ENCODE measurements around the gene HLA-G. TPM values are rescaled to one million over a fixed set of nuclear protein-coding genes. Genes with fewer than 3 reads are reported as not detected.

HLA-G gene
- total and polyA plus RNA-seq, 2 donors (not counting 3 experiments of a cell fraction or from before 2014, with no cell fraction given): 0.24 TPM; not detected in 1

DNA sequence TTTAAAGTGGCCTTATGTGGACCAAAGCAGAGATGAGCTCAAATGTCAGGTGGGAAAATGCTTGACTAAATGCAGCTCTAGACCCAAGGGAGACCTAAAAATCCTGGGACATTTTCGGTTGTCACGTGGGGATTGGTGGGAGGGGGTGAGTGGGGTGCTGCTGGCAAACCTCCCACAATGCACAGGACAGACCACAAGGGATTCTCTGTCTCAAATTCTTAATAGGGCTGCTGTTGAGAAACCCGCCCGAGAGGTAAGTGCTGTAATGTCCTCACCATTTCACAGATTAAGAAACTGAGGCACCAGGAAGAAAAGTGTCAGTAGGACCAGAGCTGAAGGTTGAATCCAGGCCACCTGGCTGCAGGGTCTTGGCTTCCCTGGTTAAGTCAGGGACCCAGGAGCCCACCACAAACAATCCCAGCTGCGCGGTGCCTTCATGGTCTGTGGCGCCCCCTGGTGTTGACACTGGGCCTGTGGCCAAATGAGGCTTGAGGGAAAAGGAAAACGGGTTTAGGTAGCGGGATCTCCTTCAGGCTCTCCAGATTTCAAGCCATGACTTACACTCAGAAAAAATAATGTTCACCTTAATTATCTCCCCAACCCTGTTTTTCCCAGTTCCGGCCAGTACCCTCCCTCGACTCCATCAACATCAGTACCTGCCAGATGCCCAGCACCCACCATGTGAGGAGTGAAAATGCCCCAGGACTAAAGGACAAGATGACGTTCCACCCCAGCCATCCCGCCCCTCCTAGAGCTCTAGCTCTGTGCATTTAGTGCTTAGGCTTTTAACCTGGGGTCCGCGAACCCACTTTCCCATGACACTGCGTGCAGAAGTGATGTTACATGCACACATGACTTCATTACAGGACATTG, 7.2 kb downstream of the HLA-G start:
- TF ChIP-seq, protein P1, sequence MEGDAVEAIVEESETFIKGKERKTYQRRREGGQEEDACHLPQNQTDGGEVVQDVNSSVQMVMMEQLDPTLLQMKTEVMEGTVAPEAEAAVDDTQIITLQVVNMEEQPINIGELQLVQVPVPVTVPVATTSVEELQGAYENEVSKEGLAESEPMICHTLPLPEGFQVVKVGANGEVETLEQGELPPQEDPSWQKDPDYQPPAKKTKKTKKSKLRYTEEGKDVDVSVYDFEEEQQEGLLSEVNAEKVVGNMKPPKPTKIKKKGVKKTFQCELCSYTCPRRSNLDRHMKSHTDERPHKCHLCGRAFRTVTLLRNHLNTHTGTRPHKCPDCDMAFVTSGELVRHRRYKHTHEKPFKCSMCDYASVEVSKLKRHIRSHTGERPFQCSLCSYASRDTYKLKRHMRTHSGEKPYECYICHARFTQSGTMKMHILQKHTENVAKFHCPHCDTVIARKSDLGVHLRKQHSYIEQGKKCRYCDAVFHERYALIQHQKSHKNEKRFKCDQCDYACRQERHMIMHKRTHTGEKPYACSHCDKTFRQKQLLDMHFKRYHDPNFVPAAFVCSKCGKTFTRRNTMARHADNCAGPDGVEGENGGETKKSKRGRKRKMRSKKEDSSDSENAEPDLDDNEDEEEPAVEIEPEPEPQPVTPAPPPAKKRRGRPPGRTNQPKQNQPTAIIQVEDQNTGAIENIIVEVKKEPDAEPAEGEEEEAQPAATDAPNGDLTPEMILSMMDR (IDR thresholded peaks at IDR 0.05; ENCODE audit: extremely low read depth in 1 of 2, insufficient read depth in 1 of 2, low read depth in 1 of 2, low read length in 2 of 2): peak; percentile 69 to 82
- no peak for TF ChIP-seq MYC (IDR thresholded peaks at IDR 0.05; ENCODE audit: low read depth, low read length)
- Histone ChIP-seq H3K9me3 (replicated peaks; ENCODE audit: control insufficient read depth, insufficient read depth, low read length) (no peaks in the 10 kb centered on the region), H4K20me1 (replicated peaks; ENCODE audit: control insufficient read depth, extremely low read depth, insufficient read depth, low read length) (no peaks in the 10 kb centered on the region), H3K4me3 (replicated peaks in 1 of 3; ENCODE audit: insufficient read depth in 1 of 3, low read depth in 1 of 3, low read length in 3 of 3) (no peak overlapping the region), H3K36me3 (ENCODE audit: control insufficient read depth in 2 of 2, extremely low read depth in 1 of 2, insufficient read depth in 2 of 2, low read length in 2 of 2) (no peaks in the 10 kb centered on the region), H3K9ac (replicated peaks; ENCODE audit: extremely low read depth, insufficient read depth, low read length) (no peak overlapping the region), H3K27ac (ENCODE audit: insufficient read depth, low read depth, low read length) (no peak overlapping the region), H3K4me1 (ENCODE audit: control insufficient read depth, extremely low read depth, insufficient read depth, low read length) (no peaks in the 10 kb centered on the region), H3K9me1 (replicated peaks; ENCODE audit: control insufficient read depth, extremely low read depth, insufficient read depth, low read length) (no peaks in the 10 kb centered on the region), H3K4me2 (ENCODE audit: insufficient read depth, low read length) (no peak overlapping the region), H2AFZ (ENCODE audit: low read depth, low read length) (no peak overlapping the region), H3K79me2 (ENCODE audit: control insufficient read depth, insufficient read depth, low read length) (no peaks in the 10 kb centered on the region), H3K27me3 (ENCODE audit: control insufficient read depth in 2 of 2, insufficient read depth in 2 of 2, low read length in 2 of 2) (peaks cover 24 to 29% of the 10 kb centered on the region in 2 experiments)
- no TSS peak for BruUV-seq (replicated peaks)
- peak; percentile 8 for DNase-seq (ENCODE audit: low read depth, low spot score)
- FAIRE-seq: peak; percentile 86
- intact Hi-C loops (cut with micrococcal nuclease) (loop anchor here (1.0 to 5.0 kb wide), 5 partner anchors 82 to 183 kb away; no protein-coding TSS in a partner anchor), dilution Hi-C loops (cut with MboI; ENCODE audit: extremely low pct_ligation_motif_present, low sequenced_read_pairs) (no loop called here)
- ChIA-PET POLR2A (no interaction called here), CTCF (interaction anchor here (0.7 to 6.4 kb wide), 16 partner anchors 8 to 187 kb away, joined by 3 to 145 read pairs (median 6); no protein-coding TSS in a partner anchor)

DNA sequence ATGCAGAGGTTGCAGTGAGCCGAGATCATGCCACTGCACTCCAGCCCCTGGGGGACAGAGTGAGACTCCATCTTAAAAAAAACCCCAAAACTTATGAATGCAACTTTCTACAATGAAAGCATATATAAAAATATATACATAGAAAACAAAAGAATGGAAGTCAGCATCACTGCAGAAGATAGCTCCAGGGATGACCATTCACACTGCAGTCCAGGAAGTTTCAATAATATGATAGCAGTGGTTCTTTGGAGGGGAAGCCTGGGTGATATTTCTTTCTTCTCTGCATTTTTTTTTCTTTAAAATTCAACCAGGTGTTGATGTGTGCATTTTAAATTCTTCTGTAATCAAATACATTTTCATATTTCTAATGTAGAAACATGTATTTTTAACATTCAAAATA, 12.3 kb downstream of the HLA-G start:
- ChIA-PET CTCF (interaction anchor here (0.8 to 1.8 kb wide), 4 partner anchors 9 to 290 kb away, joined by 3 to 11 read pairs (median 4); no protein-coding TSS in a partner anchor), POLR2A (no interaction called here)
- no peaks in the 10 kb centered on the region for H3K79me2 ChIP-seq (ENCODE audit: control insufficient read depth, insufficient read depth, low read length)
- no peak overlapping the region for H3K4me2 ChIP-seq (ENCODE audit: insufficient read depth, low read length)
- intact Hi-C loops (cut with micrococcal nuclease) (loop anchor here (5.0 kb wide), 1 partner anchor 88 kb away; no protein-coding TSS in a partner anchor), dilution Hi-C loops (cut with MboI; ENCODE audit: extremely low pct_ligation_motif_present, low sequenced_read_pairs) (no loop called here)
- H3K36me3 ChIP-seq (ENCODE audit: control insufficient read depth in 2 of 2, extremely low read depth in 1 of 2, insufficient read depth in 2 of 2, low read length in 2 of 2): no peaks in the 10 kb centered on the region
- peaks cover 20 to 43% of the 10 kb centered on the region in 2 experiments for H3K27me3 ChIP-seq (ENCODE audit: control insufficient read depth in 2 of 2, insufficient read depth in 2 of 2, low read length in 2 of 2)
- H4K20me1 ChIP-seq (replicated peaks; ENCODE audit: control insufficient read depth, extremely low read depth, insufficient read depth, low read length): no peaks in the 10 kb centered on the region
- no peak overlapping the region for H3K27ac ChIP-seq (ENCODE audit: insufficient read depth, low read depth, low read length)
- H3K9me1 ChIP-seq (replicated peaks; ENCODE audit: control insufficient read depth, extremely low read depth, insufficient read depth, low read length): no peaks in the 10 kb centered on the region
- H3K4me1 ChIP-seq (ENCODE audit: control insufficient read depth, extremely low read depth, insufficient read depth, low read length): no peaks in the 10 kb centered on the region
- H3K4me3 ChIP-seq (replicated peaks in 1 of 3; ENCODE audit: insufficient read depth in 1 of 3, low read depth in 1 of 3, low read length in 3 of 3): no peak overlapping the region
- H2AFZ ChIP-seq (ENCODE audit: low read depth, low read length): no peak overlapping the region
- H3K9ac ChIP-seq (replicated peaks; ENCODE audit: extremely low read depth, insufficient read depth, low read length): no peak overlapping the region
- FAIRE-seq (no peak), DNase-seq (ENCODE audit: low read depth, low spot score) (no peak)
- no peaks in the 10 kb centered on the region for H3K9me3 ChIP-seq (replicated peaks; ENCODE audit: control insufficient read depth, insufficient read depth, low read length)
- no peak for TF ChIP-seq FOS (IDR thresholded peaks at IDR 0.05; ENCODE audit: borderline replicate concordance, insufficient read depth, low read length)
- TF ChIP-seq JUN (IDR thresholded peaks at IDR 0.05; ENCODE audit: borderline replicate concordance, insufficient read depth, insufficient read length, low read depth): no peak
- TF ChIP-seq, protein P1 (IDR thresholded peaks at IDR 0.05; ENCODE audit: extremely low read depth in 1 of 2, insufficient read depth in 1 of 2, low read depth in 1 of 2, low read length in 2 of 2): no peak
- no peak for TF ChIP-seq MAX (IDR thresholded peaks at IDR 0.05; ENCODE audit: insufficient read depth, insufficient read length)
- no peak for TF ChIP-seq EZH2 (IDR thresholded peaks at IDR 0.05; ENCODE audit: borderline replicate concordance, low read depth, low read length, severe bottlenecking)
- TF ChIP-seq GATA2 (IDR thresholded peaks at IDR 0.05; ENCODE audit: insufficient read depth, insufficient read length, low read depth, low read length): no peak
- no peak for TF ChIP-seq POLR2AphosphoS5 (IDR thresholded peaks at IDR 0.05; ENCODE audit: insufficient read depth, low read depth, low read length)
- TF ChIP-seq POLR2A (IDR thresholded peaks at IDR 0.05; ENCODE audit: low read depth, low read length): no peak
- TF ChIP-seq MYC (IDR thresholded peaks at IDR 0.05; ENCODE audit: low read depth, low read length): no peak
- BruUV-seq (replicated peaks): no TSS peak

Data from endothelial cell of umbilical vein (primary cell).